AG09319 (cell line): ENCODE data around the gene GNA12.

Experiments used
- DNase-seq: peaks from one replicate; pipeline ENCODE4 v3.0.0-alpha.2; 2010; ENCODE audit warnings: low read depth; ENCODE audit errors: extremely low read depth
- CTCF ChIP-seq: IDR thresholded peaks from 2 replicates; pipeline ENCODE4 v1.5.1; 2011; ENCODE audit warnings: low read depth, mild to moderate bottlenecking, inconsistent platforms, low read length, moderate library complexity

GNA12 gene

GRCh38 chr7:2843711-2844152, 376 bp downstream of the GNA12 start:
- DNase-seq: no peak
- TF ChIP-seq CTCF: no peak

GRCh38 chr7:2843191-2843685, 870 bp downstream of the GNA12 start:
- no peak for TF ChIP-seq CTCF
- DNase-seq: no peak

GRCh38 chr7:2841907-2842306, 2.2 kb downstream of the GNA12 start:
- no peak for TF ChIP-seq CTCF
- no peak for DNase-seq

GRCh38 chr7:2840458-2840857, 3.6 kb downstream of the GNA12 start:
- no peak for DNase-seq
- TF ChIP-seq CTCF: no peak

GRCh38 chr7:2838873-2839578, 5.1 kb downstream of the GNA12 start:
- DNase-seq: no peak
- no peak for TF ChIP-seq CTCF

- no peak for DNase-seq
- no peak for TF ChIP-seq CTCF
Measured at GRCh38 chr7:2838451-2838850, 5.7 kb downstream of the GNA12 start.

- DNase-seq: no peak
- no peak for TF ChIP-seq CTCF
Measured at GRCh38 chr7:2837496-2837895, 6.6 kb downstream of the GNA12 start.
